Measurements from ENCODE around the gene PSD2.

PSD2 gene

DNA sequence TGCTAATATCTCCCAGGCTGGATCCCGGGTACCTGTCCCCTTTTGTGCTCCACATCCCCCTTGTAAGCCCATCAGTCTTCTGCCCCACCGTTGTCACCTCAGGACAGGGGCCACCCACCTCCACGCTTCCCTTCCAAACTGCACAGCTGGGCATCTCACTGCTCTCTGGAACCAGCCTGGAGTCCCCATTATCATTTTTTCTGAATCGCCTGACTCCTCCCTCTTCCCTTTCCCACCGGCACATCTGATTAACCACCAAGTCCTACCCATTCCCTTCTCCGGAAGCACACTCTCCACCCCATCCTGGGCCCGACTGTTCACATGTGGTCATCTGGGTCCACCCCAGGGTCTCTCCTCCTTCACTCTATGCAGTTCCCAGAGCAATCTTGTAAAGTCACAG lies 53.9 kb downstream of the PSD2 start:
- no peak overlapping the region for H3K4me3 ChIP-seq (ENCODE audit: low read depth, low read length)
- TF ChIP-seq, protein P1, sequence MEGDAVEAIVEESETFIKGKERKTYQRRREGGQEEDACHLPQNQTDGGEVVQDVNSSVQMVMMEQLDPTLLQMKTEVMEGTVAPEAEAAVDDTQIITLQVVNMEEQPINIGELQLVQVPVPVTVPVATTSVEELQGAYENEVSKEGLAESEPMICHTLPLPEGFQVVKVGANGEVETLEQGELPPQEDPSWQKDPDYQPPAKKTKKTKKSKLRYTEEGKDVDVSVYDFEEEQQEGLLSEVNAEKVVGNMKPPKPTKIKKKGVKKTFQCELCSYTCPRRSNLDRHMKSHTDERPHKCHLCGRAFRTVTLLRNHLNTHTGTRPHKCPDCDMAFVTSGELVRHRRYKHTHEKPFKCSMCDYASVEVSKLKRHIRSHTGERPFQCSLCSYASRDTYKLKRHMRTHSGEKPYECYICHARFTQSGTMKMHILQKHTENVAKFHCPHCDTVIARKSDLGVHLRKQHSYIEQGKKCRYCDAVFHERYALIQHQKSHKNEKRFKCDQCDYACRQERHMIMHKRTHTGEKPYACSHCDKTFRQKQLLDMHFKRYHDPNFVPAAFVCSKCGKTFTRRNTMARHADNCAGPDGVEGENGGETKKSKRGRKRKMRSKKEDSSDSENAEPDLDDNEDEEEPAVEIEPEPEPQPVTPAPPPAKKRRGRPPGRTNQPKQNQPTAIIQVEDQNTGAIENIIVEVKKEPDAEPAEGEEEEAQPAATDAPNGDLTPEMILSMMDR (IDR thresholded peaks at IDR 0.05; ENCODE audit: control insufficient read depth, extremely low read depth, insufficient read depth) = no peak
- no peak for DNase-seq (ENCODE audit: low read depth)

DNA sequence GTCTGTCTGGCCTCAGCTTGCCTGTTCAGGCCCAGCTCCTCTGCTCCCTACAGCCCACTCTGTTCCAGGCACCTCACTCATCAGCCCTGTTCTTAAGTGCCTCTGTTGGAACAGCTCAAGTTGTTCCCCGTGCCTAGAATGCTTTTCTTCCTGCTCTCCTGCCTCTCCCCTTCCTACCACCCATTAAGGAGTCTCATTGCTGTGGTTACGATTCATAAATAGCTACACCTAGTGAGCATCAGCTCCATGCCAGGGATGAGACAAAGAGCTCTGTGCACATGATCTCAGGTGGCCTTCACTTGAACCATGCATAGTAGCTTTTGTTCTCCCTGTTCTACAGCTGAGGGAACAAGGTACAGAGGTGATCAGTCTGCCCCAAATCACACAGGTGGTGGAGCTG lies 54.3 kb downstream of the PSD2 start:
- TF ChIP-seq, protein P1 (IDR thresholded peaks at IDR 0.05; ENCODE audit: control insufficient read depth, extremely low read depth, insufficient read depth) = no peak
- no peak for DNase-seq (ENCODE audit: low read depth)
- H3K4me3 ChIP-seq (ENCODE audit: low read depth, low read length) = no peak overlapping the region

DNA sequence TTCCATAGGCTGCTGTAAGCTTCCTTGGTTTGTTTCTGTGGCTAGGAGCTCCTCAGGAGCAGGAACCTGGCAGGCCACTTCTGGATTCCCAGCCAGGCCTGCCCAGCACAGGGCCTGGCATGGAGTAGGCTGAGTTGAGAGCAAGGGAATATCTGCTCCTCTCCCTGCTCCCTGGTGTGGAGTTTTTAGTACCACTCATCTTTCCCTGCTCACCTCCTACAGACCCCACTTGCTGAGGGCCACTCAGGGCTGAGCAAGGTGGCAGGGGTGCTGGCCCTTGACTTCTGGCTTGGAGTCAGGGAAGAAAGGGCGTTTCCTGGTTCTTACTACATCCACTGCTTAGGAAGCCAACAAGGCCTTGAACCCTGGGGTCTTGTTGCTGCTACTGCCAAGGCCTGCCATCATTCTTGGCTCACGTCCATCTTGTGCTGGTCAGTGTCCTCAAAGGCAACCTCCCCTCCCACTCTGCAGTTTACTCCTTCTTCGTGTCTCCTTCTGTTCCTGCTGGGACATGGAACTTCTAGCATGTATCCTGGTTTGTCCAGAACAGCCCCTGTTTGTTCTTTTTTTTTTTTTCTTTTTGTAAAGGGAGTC lies 54.9 kb downstream of the PSD2 start:
- TF ChIP-seq, protein P1 (IDR thresholded peaks at IDR 0.05; ENCODE audit: control insufficient read depth, extremely low read depth, insufficient read depth) = no peak
- no peak for DNase-seq (ENCODE audit: low read depth)
- no peak overlapping the region for H3K4me3 ChIP-seq (ENCODE audit: low read depth, low read length)

DNA sequence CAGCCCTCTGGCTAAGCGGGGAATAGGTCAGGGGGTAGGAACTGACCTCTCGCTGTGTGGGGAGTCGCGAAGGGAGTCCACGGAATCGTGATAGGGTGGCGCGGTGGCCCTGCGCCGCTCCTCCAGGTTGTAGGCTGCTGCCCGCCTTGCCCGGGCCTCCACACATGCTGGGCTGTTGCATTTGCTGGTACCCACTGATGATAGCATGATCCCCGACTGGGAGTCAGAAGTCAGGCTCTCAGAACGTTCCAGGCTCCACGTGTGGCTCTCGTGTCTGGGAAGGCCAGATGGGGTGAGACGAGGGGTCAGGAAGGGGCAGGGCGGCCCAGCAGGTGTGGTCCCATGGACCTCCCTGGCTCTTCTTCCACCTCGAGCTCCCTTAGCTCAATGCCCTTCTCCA lies 56.0 kb downstream of the PSD2 start:
- TF ChIP-seq, protein P1 (IDR thresholded peaks at IDR 0.05; ENCODE audit: control insufficient read depth, extremely low read depth, insufficient read depth) = no peak
- no peak overlapping the region for H3K4me3 ChIP-seq (ENCODE audit: low read depth, low read length)
- no peak for DNase-seq (ENCODE audit: low read depth)

DNA sequence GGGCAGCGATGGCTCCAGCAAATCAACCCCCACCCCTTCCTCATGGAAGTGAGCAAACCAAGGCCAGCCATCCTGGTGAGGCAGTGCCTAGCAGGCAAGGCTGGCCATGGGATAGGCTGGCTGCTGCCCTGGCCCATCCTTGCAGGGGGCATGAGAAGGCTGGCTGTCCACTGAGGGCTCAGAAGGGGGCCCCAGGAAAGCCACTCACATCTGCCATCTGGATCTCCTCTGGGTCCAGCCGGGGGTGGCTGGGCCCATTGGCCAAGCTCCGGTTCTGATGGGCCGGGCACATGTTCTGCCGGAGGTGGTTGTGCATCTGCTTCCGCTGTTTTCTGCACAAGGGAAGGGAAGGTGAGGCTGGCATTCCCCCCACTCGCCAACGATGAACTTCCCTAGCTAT lies 57.1 kb downstream of the PSD2 start:
- no peak for DNase-seq (ENCODE audit: low read depth)
- TF ChIP-seq, protein P1 (IDR thresholded peaks at IDR 0.05; ENCODE audit: control insufficient read depth, extremely low read depth, insufficient read depth) = no peak
- no peak overlapping the region for H3K4me3 ChIP-seq (ENCODE audit: low read depth, low read length)

DNA sequence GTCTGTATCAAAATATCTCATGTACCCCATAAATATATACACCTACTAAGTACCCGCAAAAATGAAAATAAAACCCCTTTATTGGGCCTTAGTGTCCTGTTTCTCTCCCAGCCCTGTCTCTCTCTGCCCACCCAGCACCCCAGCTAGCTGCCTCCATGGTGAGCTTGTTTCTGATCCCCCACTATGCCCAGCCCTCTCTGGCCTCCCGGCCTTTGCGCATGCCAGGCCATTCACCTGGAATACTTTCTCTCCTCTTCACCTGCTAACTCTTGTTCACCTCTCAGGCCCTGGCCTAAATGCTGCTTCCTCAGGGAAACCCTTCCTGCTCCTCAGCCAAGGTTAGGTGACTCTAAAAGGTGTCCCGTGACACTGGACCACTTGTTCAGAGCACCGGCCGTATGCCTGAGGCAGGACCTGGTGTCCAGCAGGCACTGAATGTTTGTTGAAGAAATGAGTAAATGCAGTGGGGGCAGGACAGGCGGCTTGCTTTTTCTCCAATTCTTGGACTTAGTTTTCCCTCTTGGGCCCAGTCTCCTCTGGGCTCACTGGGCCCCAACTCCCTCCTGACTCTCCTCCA lies 58.5 kb downstream of the PSD2 start:
- H3K4me3 ChIP-seq (ENCODE audit: low read depth, low read length) = no peak overlapping the region
- TF ChIP-seq, protein P1 (IDR thresholded peaks at IDR 0.05; ENCODE audit: control insufficient read depth, extremely low read depth, insufficient read depth) = no peak
- DNase-seq (ENCODE audit: low read depth) = no peak

DNA sequence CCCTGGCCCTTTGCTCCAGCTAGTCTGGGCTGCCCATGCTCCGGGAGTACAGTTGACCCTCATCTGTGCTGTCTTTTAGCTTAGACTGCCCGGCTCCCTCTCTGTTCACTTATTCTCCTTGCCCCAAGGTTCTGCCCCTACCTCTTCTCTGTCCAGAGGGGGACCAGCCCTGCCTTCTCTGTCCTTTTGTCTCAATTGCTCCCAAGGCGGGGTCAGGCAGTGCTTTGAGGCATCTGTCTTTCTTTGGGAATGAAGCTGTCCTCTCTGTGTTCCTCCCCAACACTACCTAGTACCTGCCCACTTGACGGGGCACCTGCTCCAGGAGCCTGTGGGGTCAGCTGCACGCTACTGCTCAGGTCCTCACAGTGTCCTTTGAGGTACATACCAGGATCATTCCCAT lies 59.3 kb downstream of the PSD2 start:
- no peak overlapping the region for H3K4me3 ChIP-seq (ENCODE audit: low read depth, low read length)
- no peak for DNase-seq (ENCODE audit: low read depth)
- TF ChIP-seq, protein P1 (IDR thresholded peaks at IDR 0.05; ENCODE audit: control insufficient read depth, extremely low read depth, insufficient read depth) = no peak

All from LNCaP clone FGC (cell line).